Uterus (tissue), 2 donors: ENCODE data around the gene SLC15A4.

Experiments
- POLR2A ChIP-seq, 2 donors: fragments of 450-650 bp; IDR thresholded peaks; one replicate each; pipeline ENCODE4 v1.6.1; 2016; ENCODE audit warnings: antibody characterized with exemption in 2 of 2, mild to moderate bottlenecking in 1 of 2, moderate library complexity in 1 of 2
- TF ChIP-seq, protein P1 (sequence below), 4 experiments: fragments of 200-600 bp in 2 of 4; fragments of 450-650 bp in 2 of 4; sonication (generic) in 2 of 4; IDR thresholded peaks; one replicate each; pipeline ENCODE4 v1.5.1; 2016 to 2019; ENCODE audit warnings: antibody characterized with exemption in 4 of 4, mild to moderate bottlenecking in 2 of 4, moderate library complexity in 1 of 4

- TF ChIP-seq, protein P1, sequence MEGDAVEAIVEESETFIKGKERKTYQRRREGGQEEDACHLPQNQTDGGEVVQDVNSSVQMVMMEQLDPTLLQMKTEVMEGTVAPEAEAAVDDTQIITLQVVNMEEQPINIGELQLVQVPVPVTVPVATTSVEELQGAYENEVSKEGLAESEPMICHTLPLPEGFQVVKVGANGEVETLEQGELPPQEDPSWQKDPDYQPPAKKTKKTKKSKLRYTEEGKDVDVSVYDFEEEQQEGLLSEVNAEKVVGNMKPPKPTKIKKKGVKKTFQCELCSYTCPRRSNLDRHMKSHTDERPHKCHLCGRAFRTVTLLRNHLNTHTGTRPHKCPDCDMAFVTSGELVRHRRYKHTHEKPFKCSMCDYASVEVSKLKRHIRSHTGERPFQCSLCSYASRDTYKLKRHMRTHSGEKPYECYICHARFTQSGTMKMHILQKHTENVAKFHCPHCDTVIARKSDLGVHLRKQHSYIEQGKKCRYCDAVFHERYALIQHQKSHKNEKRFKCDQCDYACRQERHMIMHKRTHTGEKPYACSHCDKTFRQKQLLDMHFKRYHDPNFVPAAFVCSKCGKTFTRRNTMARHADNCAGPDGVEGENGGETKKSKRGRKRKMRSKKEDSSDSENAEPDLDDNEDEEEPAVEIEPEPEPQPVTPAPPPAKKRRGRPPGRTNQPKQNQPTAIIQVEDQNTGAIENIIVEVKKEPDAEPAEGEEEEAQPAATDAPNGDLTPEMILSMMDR (IDR thresholded peaks at IDR 0.05): no peak
- no peak for TF ChIP-seq POLR2A (IDR thresholded peaks at IDR 0.05)
These were observed 68.2 kb downstream of the SLC15A4 start for GRCh38 chr12:128755566-128755965.
